Measurements from ENCODE around the gene SLC6A9. TPM values are rescaled to one million over a fixed set of nuclear protein-coding genes. Genes with fewer than 3 reads are reported as not detected.

Gene SLC6A9
- total and polyA plus RNA-seq, 8 donors: 1.1 to 40.8 (median 2.3) TPM; not detected in 1

DNA sequence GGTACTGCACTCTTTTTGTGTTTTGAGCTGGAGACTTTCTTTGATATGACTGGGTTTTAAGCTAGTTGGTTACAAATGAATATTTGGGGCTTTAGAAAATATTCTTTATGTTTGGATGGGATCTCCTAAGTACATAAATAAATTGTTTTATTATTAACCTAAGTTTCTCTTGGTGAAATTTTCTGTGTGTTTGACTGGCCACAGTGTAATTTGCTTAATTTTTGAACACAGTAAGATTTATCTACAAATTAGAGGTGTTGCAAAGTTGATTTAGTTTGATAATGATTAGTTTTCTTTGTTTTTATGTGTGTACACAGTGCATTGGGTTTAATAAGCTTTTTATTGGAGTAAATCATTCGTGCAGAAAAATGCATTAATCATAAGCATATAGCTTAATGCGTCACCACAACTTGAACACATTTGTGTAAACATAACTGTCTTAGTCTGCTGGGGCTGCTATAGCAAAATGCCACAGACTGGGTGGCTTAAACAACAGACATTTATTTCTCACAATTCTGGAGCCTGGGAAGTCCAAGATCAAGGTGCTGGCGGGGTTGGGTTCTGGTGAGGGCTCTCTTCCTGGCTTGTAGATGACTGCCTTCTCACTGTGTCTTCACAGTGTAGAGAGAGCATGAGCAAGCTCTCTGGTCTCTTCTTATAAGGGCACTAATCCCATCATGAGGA is 17.4 kb upstream of the SLC6A9 start:
- TF ChIP-seq POLR2A (IDR thresholded peaks at IDR 0.05): no peak
- TF ChIP-seq, protein P1, sequence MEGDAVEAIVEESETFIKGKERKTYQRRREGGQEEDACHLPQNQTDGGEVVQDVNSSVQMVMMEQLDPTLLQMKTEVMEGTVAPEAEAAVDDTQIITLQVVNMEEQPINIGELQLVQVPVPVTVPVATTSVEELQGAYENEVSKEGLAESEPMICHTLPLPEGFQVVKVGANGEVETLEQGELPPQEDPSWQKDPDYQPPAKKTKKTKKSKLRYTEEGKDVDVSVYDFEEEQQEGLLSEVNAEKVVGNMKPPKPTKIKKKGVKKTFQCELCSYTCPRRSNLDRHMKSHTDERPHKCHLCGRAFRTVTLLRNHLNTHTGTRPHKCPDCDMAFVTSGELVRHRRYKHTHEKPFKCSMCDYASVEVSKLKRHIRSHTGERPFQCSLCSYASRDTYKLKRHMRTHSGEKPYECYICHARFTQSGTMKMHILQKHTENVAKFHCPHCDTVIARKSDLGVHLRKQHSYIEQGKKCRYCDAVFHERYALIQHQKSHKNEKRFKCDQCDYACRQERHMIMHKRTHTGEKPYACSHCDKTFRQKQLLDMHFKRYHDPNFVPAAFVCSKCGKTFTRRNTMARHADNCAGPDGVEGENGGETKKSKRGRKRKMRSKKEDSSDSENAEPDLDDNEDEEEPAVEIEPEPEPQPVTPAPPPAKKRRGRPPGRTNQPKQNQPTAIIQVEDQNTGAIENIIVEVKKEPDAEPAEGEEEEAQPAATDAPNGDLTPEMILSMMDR (IDR thresholded peaks at IDR 0.05): no peak
- TF ChIP-seq POLR2AphosphoS5 (IDR thresholded peaks at IDR 0.05): no peak
- TF ChIP-seq EP300 (IDR thresholded peaks at IDR 0.05): no peak
- Histone ChIP-seq H3K9me3 (no peaks in the 10 kb centered on the region), H3K36me3 (no peaks in the 10 kb centered on the region), H3K27ac (peak overlapping the region in 2 of 5 donors; percentile 34 to 45), H3K27me3 (peaks cover 0 to 3% (median 0%) of the 10 kb centered on the region in 3 donors), H3K4me1 (peaks cover 0 to 10% (median 8%) of the 10 kb centered on the region in 4 donors), H3K4me3 (no peak overlapping the region)
- WGBS, 5 donors: 36 to 52% (median 44%) methylated on average over 3 of the region's 3 CpGs
- DNase-seq: no peak
- intact Hi-C loops (cut with DNase I; ENCODE audit: low total_unique reads): no loop called here

DNA sequence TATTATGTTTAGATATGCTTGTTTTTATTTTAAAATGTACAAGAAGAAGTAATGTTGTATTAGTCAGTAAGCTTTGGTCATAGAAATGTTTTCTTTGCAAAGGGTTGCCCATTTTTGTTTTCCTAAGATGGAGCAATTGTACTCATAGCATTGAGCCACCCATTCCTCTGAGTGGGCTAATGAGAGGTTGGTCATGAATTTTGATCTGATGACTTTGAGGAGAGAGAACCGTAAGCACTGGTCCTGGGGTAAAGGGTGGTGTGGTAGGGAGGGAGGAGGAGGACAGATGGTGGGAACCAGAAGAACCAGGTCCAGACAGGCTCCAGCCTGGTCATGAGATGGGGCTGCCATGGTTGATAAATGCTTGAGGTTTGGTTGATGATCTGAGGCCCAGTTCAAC is 15.9 kb upstream of the SLC6A9 start:
- Histone ChIP-seq H3K27me3 (peaks cover 0 to 8% (median 0%) of the 10 kb centered on the region in 3 donors), H3K4me3 (no peak overlapping the region), H3K27ac (peak overlapping the region in 2 of 5 donors; percentile 34 to 45), H3K36me3 (no peaks in the 10 kb centered on the region), H3K9me3 (no peaks in the 10 kb centered on the region), H3K4me1 (peaks cover 0 to 10% (median 8%) of the 10 kb centered on the region in 4 donors)
- DNase-seq: no peak
- intact Hi-C loops (cut with DNase I; ENCODE audit: low total_unique reads): no loop called here
- WGBS, 5 donors: 65 to 96% (median 75%) methylated on average over 1 of the region's 1 CpG
- no peak for TF ChIP-seq EP300 (IDR thresholded peaks at IDR 0.05)
- TF ChIP-seq, protein P1 (IDR thresholded peaks at IDR 0.05): no peak
- TF ChIP-seq POLR2A (IDR thresholded peaks at IDR 0.05): no peak
- no peak for TF ChIP-seq POLR2AphosphoS5 (IDR thresholded peaks at IDR 0.05)

DNA sequence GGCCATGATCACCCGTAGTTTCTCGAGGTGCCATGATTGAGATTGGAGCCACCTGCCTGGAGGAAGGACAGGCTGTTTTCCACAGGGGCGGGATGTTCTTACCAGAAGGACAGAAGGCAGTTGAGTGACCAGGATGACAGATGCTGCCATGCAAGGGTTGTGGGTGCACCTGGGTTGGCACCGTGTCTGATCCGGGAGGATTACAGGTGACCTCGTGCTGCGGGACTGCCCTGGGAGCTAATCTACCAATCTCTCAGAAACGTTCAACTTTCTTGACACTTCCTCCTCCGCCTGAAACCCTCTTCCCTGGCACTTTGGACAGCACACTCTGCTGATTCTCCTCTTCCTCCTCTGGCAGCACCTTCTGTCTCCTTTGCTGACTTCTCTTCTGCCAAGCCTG is 13.8 kb upstream of the SLC6A9 start:
- TF ChIP-seq EP300 (IDR thresholded peaks at IDR 0.05): no peak
- TF ChIP-seq, protein P1 (IDR thresholded peaks at IDR 0.05): no peak
- TF ChIP-seq POLR2A (IDR thresholded peaks at IDR 0.05): no peak
- TF ChIP-seq POLR2AphosphoS5 (IDR thresholded peaks at IDR 0.05): no peak
- no peak overlapping the region for H3K27ac ChIP-seq
- intact Hi-C loops (cut with DNase I; ENCODE audit: low total_unique reads): no loop called here
- no peaks in the 10 kb centered on the region for H3K36me3 ChIP-seq
- H3K4me3 ChIP-seq: no peak overlapping the region
- peaks cover 0 to 8% (median 0%) of the 10 kb centered on the region in 3 donors for H3K27me3 ChIP-seq
- H3K4me1 ChIP-seq: peaks cover 0 to 10% (median 8%) of the 10 kb centered on the region in 4 donors
- H3K9me3 ChIP-seq: no peaks in the 10 kb centered on the region
- no peak for DNase-seq
- whole genome bisulfite sequencing, 5 donors: 69 to 80% (median 75%) methylated on average over 9 of the region's 9 CpGs

DNA sequence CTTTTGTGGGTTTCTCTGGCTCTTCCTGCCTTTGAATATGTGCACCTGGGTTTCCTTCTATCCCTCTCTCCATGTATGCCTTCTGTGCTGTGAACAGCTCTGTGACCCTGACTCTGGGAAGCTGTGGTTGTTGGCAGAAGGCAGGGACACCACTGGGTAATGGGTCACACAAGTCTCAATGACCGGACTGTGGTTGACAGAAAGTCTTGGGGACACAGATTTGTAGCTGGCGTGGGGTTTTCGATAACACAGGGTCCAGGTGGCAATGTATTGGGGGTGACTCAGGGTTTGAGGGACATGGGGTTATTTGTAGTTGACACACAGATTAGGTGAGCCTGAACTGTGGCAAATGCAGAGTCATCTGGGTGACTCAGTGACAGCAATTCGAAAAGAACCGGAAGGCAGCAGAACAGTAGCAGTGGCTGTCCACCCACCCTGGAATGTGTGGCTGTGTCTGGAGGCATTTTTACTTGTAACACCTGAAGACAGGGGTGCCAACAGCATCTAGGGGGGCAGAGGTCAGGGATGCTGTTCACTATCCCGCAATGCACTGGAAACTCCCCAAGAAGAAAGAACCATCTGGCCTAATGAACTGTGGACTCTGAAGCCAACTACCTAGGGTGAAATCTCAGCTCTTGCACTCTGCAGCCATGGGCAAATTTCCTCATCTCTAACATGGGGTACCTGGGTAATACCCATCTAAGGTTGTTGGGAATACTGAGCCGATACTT is 13.0 kb upstream of the SLC6A9 start:
- Histone ChIP-seq H3K36me3 (no peaks in the 10 kb centered on the region), H3K4me1 (peaks cover 0 to 10% (median 8%) of the 10 kb centered on the region in 4 donors), H3K27ac (peak overlapping the region in 1 of 5 donors; percentile 34), H3K9me3 (no peaks in the 10 kb centered on the region), H3K4me3 (no peak overlapping the region), H3K27me3 (peaks cover 0 to 8% (median 0%) of the 10 kb centered on the region in 3 donors)
- intact Hi-C loops (cut with DNase I; ENCODE audit: low total_unique reads): no loop called here
- DNase-seq: peak in 1 of 2 donors; percentile 55
- 69 to 77% (median 74%) methylated on average over 7 of the region's 7 CpGs for WGBS, 5 donors
- TF ChIP-seq POLR2A (IDR thresholded peaks at IDR 0.05) (no peak), EP300 (IDR thresholded peaks at IDR 0.05) (no peak), POLR2AphosphoS5 (IDR thresholded peaks at IDR 0.05) (no peak)
- TF ChIP-seq, protein P1 (IDR thresholded peaks at IDR 0.05): no peak
